NB4 (cell line): ENCODE results near the gene TMEM214.
"Not testable (repeated sequence)": the region's sequence is repeated elsewhere in the genome, so short reads cannot be mapped to it uniquely, and the experiment has no call there.

Source experiments
- CTCF ChIP-seq: IDR thresholded peaks from one replicate; pipeline ENCODE4 v1.5.1; 2012; ENCODE audit warnings: low read depth, low read length
- MAX ChIP-seq: IDR thresholded peaks from 2 replicates; pipeline ENCODE4 v1.6.1; 2011; ENCODE audit warnings: low read depth, low read length
- POLR2A ChIP-seq: IDR thresholded peaks from 2 replicates; pipeline ENCODE4 v1.6.1; 2011; ENCODE audit warnings: mild to moderate bottlenecking; ENCODE audit not compliant: insufficient read length; ENCODE audit errors: extremely low read depth

- not testable (repeated sequence) for TF ChIP-seq CTCF, POLR2A, MAX
Observed at GRCh38 chr2:27075566-27075871, 42.8 kb downstream of the TMEM214 start.
